H1 (cell line): ENCODE data around the gene SNRNP40. TPM values are rescaled to one million over a fixed set of nuclear protein-coding genes. Genes with fewer than 3 reads are reported as not detected.

Source experiments
- CTCF ChIA-PET: fragments of 300-600 bp; sonication (Branson Sonifier 250); formaldehyde crosslinking; loops from one replicate; lab custom pipeline; 2021; ENCODE audit not compliant: partially characterized antibody; lab: Charles Lee
- POLR2A ChIA-PET: fragments of 300-600 bp; sonication (Branson Sonifier 250); formaldehyde crosslinking; loops from one replicate; lab custom pipeline; 2021; ENCODE audit warnings: inconsistent platforms; ENCODE audit not compliant: partially characterized antibody; lab: Charles Lee
- DNase-seq, 2 experiments: peaks; one replicate each; pipeline versions ENCODE4 v3.0.0 to v3.0.0-alpha.2; 2010 to 2022; ENCODE audit warnings: low spot score in 2 of 2, low read depth in 1 of 2, mixed read lengths in 1 of 2
- FAIRE-seq: peaks from 2 replicates; lab custom pipeline; 2011; peaks lifted over from hg19 to GRCh38; lab: Jason Lieb, UNC
- H2AFZ ChIP-seq: 2 replicates; pipeline ENCODE4 v1.8.1; 2012; ENCODE audit warnings: low read length, inconsistent platforms
- H2AK5ac ChIP-seq: 2 replicates; pipeline ENCODE4 v1.6.1; 2013; ENCODE audit warnings: low read depth, low read length
- H2BK120ac ChIP-seq: replicated peaks from 2 replicates; pipeline ENCODE3; 2013; ENCODE audit warnings: low read depth, low read length, inconsistent platforms
- H2BK12ac ChIP-seq: 2 replicates; pipeline ENCODE4 v1.6.1; 2013; ENCODE audit warnings: low read depth, low read length
- H2BK15ac ChIP-seq: 2 replicates; pipeline ENCODE4 v1.6.1; 2013; ENCODE audit warnings: low read length
- H2BK20ac ChIP-seq: 2 replicates; pipeline ENCODE4 v1.6.1; 2013; ENCODE audit warnings: low read length
- H2BK5ac ChIP-seq: 2 replicates; pipeline ENCODE4 v1.6.1; 2013; ENCODE audit warnings: low read depth, low read length
- H3K14ac ChIP-seq: 2 replicates; pipeline ENCODE4 v1.6.1; 2013; ENCODE audit warnings: inconsistent platforms; ENCODE audit not compliant: insufficient read length
- H3K18ac ChIP-seq: 2 replicates; pipeline ENCODE4 v1.6.1; 2013; ENCODE audit warnings: low read length; ENCODE audit errors: extremely low read depth
- H3K23ac ChIP-seq: 2 replicates; pipeline ENCODE4 v1.6.1; 2013; ENCODE audit warnings: inconsistent platforms; ENCODE audit not compliant: insufficient read length
- H3K23me2 ChIP-seq: 2 replicates; pipeline ENCODE4 v1.6.1; 2013; ENCODE audit warnings: low read depth, low read length
- H3K27ac ChIP-seq: 2 replicates; pipeline ENCODE4 v1.6.1; 2011; ENCODE audit warnings: low read depth, low read length, inconsistent platforms
- H3K27me3 ChIP-seq, 4 experiments: replicated peaks in 1 of 4; 1 replicate in 1 of 4; 2 replicates in 3 of 4; pipeline versions ENCODE4 v1.6.1 to v1.8.1; 2011 to 2013; ENCODE audit warnings: low read length in 3 of 4, mild to moderate bottlenecking in 3 of 4, inconsistent platforms in 2 of 4, mixed read lengths in 2 of 4, moderate library complexity in 1 of 4; ENCODE audit not compliant: control insufficient read depth in 3 of 4, insufficient read depth in 3 of 4; ENCODE audit errors: extremely low read depth in 1 of 4
- H3K36me3 ChIP-seq, 4 experiments: 2 replicates each; pipeline versions ENCODE4 v1.6.1 to v1.8.1; 2011 to 2013; ENCODE audit warnings: mild to moderate bottlenecking in 4 of 4, low read length in 3 of 4, moderate library complexity in 2 of 4, control low read depth in 1 of 4, inconsistent platforms in 1 of 4; ENCODE audit not compliant: insufficient read depth in 4 of 4, control insufficient read depth in 2 of 4
- H3K4ac ChIP-seq: replicated peaks from 2 replicates; pipeline ENCODE3; 2013; ENCODE audit warnings: low read length, low read depth, mixed read lengths, inconsistent platforms; ENCODE audit not compliant: insufficient read length
- H3K4me1 ChIP-seq, 4 experiments: replicated peaks in 1 of 4; 1 replicate in 1 of 4; 2 replicates in 3 of 4; pipeline versions ENCODE4 v1.6.1 to v1.8.1; 2011 to 2013; ENCODE audit warnings: low read length in 3 of 4, inconsistent platforms in 2 of 4, mixed read lengths in 1 of 4; ENCODE audit not compliant: insufficient read depth in 4 of 4, control insufficient read depth in 3 of 4
- H3K4me2 ChIP-seq, 2 experiments: 2 replicates each; pipeline versions ENCODE4 v1.6.1 to v1.8.1; 2011 to 2013; ENCODE audit warnings: low read depth in 2 of 2, low read length in 2 of 2, control low read depth in 1 of 2, inconsistent platforms in 1 of 2, mild to moderate bottlenecking in 1 of 2; ENCODE audit not compliant: insufficient read depth in 1 of 2
- H3K4me3 ChIP-seq, 4 experiments: fragments of 200-600, 300-600 bp in 1 of 4; sonication (generic), shearing (Covaris generic), sonication (Bioruptor Twin) in 1 of 4; 2 replicates each; pipeline versions ENCODE4 v1.5.1 to v1.8.1; 2011 to 2016; ENCODE audit warnings: low read length in 4 of 4, low read depth in 3 of 4, control low read depth in 2 of 4, inconsistent platforms in 2 of 4, mild to moderate bottlenecking in 2 of 4, mixed read lengths in 1 of 4, moderate library complexity in 1 of 4; ENCODE audit not compliant: insufficient read depth in 2 of 4; ENCODE audit errors: extremely low read depth in 1 of 4
- H3K56ac ChIP-seq: replicated peaks from 2 replicates; pipeline ENCODE3; 2013; ENCODE audit warnings: low read depth, mild to moderate bottlenecking, mixed read lengths, low read length, inconsistent platforms; ENCODE audit not compliant: insufficient read length
- H3K79me1 ChIP-seq: 2 replicates; pipeline ENCODE4 v1.6.1; 2013; ENCODE audit warnings: low read depth, low read length, control low read depth
- H3K79me2 ChIP-seq, 2 experiments: 2 replicates each; pipeline versions ENCODE4 v1.6.1 to v1.8.1; 2012 to 2013; ENCODE audit warnings: low read length in 2 of 2, mild to moderate bottlenecking in 2 of 2, inconsistent platforms in 1 of 2; ENCODE audit not compliant: insufficient read depth in 2 of 2, control insufficient read depth in 1 of 2
- H3K9ac ChIP-seq, 4 experiments: replicated peaks in 1 of 4; 1 replicate in 1 of 4; 2 replicates in 3 of 4; pipeline versions ENCODE4 v1.6.1 to v1.8.1; 2011 to 2013; ENCODE audit warnings: low read depth in 3 of 4, low read length in 3 of 4, control low read depth in 2 of 4, mild to moderate bottlenecking in 2 of 4, moderate library complexity in 2 of 4, inconsistent platforms in 1 of 4; ENCODE audit errors: extremely low read depth in 1 of 4
- H3K9me3 ChIP-seq, 2 experiments: 2 replicates each; pipeline versions ENCODE4 v1.6.1 to v1.8.1; 2012 to 2013; ENCODE audit warnings: mild to moderate bottlenecking in 2 of 2, moderate library complexity in 2 of 2, control low read depth in 1 of 2, inconsistent platforms in 1 of 2, low read depth in 1 of 2, low read length in 1 of 2, mixed read lengths in 1 of 2; ENCODE audit not compliant: insufficient read depth in 2 of 2
- H4K20me1 ChIP-seq, 2 experiments: replicated peaks in 1 of 2; 2 replicates each; pipeline versions ENCODE3 to v1.8.1; 2011 to 2013; ENCODE audit warnings: inconsistent platforms in 2 of 2, low read length in 2 of 2, mild to moderate bottlenecking in 1 of 2; ENCODE audit not compliant: insufficient read depth in 2 of 2, control insufficient read depth in 1 of 2
- H4K5ac ChIP-seq: 2 replicates; pipeline ENCODE4 v1.6.1; 2013; ENCODE audit warnings: low read length, low read depth, mixed read lengths, inconsistent platforms; ENCODE audit not compliant: insufficient read length
- H4K8ac ChIP-seq: 2 replicates; pipeline ENCODE4 v1.8.0; 2013; ENCODE audit warnings: mild to moderate bottlenecking, moderate library complexity, low read length, inconsistent platforms; ENCODE audit not compliant: insufficient read depth; ENCODE audit errors: extremely low read depth
- H4K91ac ChIP-seq: replicated peaks from 2 replicates; pipeline ENCODE3; 2013; ENCODE audit warnings: low read length, mixed read lengths, inconsistent platforms; ENCODE audit not compliant: insufficient read length
- CBX5 ChIP-seq: fragments of 300-800, 300-1000 bp; sonication (generic); IDR thresholded peaks from 2 replicates; pipeline ENCODE4 v1.7.1; 2016; ENCODE audit warnings: antibody characterized with exemption, low read length, low read depth
- CTCF ChIP-seq, 3 experiments: IDR thresholded peaks; 1 replicate in 2 of 3; 2 replicates in 1 of 3; pipeline versions ENCODE4 v1.5.1 to v1.6.1; 2011; ENCODE audit warnings: low read length in 3 of 3, mild to moderate bottlenecking in 3 of 3, inconsistent platforms in 2 of 3, low read depth in 1 of 3, moderate library complexity in 1 of 3; ENCODE audit not compliant: insufficient read depth in 1 of 3; ENCODE audit errors: control extremely low read depth in 1 of 3
- KDM4A ChIP-seq: IDR thresholded peaks from one replicate; pipeline ENCODE4 v1.7.1; 2012; ENCODE audit warnings: low read depth, mild to moderate bottlenecking, moderate library complexity, low read length, inconsistent platforms; ENCODE audit not compliant: severe bottlenecking
- RFX5 ChIP-seq: IDR thresholded peaks from 2 replicates; pipeline ENCODE4 v1.6.1; 2011; ENCODE audit warnings: low read depth, low read length, improper control_type of control experiment, borderline replicate concordance
- USF2 ChIP-seq: IDR thresholded peaks from 2 replicates; pipeline ENCODE4 v1.6.1; 2011; ENCODE audit warnings: low read length, improper control_type of control experiment
- WGBS, 2 experiments: shearing (Covaris generic) in 1 of 2; methylation state at CpG; one replicate each; pipeline versions ENCODE4 v1.1.6 to v1.1.7; 2013 to 2015; ENCODE audit warnings: low lambda C conversion rate in 2 of 2, mixed read lengths in 2 of 2, inconsistent platforms in 1 of 2, low coverage in 1 of 2, missing lambda C conversion rate in 1 of 2; ENCODE audit not compliant: insufficient replicate concordance in 2 of 2, insufficient coverage in 1 of 2, insufficient read length in 1 of 2; ENCODE audit errors: extremely low coverage in 1 of 2, missing lambda C conversion rate in 1 of 2; 5-methylcytosine and 5-hydroxymethylcytosine counted together
- polyA plus RNA-seq, 7 experiments: library from polyadenylated mRNA; depleted of rRNA in 3 of 7; stranded (reverse) in 5 of 7; unstranded in 2 of 7; fragments of >200 nt in 5 of 7; fragments of 200-250 nt in 2 of 7; gene quantifications; 1 replicate in 5 of 7; 2 replicates in 1 of 7; 4 replicates in 1 of 7; pipeline versions ENCODE4 v1.2.1 to v1.2.3, GENCODE V29; 2011 to 2013; ENCODE audit warnings: missing spikeins in 2 of 7, mixed read lengths in 2 of 7
- total RNA-seq: library from RNA; stranded (reverse); fragmentation: NEBNext Ultra II Directional; extraction: Animal tissue kit (Norgen Biotek cat#: 25700); gene quantifications from 2 replicates; pipeline ENCODE4 v1.2.1, GENCODE V29; 2021

SNRNP40 gene
- total and polyA plus RNA-seq, 2 of the 8 experiments (the other 6 are each of a cell fraction or from before 2014, with no cell fraction given): 97.4 to 113 TPM

- H3K79me2 ChIP-seq: peaks cover 2 to 22% of the 10 kb centered on the region in 2 experiments; a peak in 3 of 4 replicates
Observed at GRCh38 chr1:31232689-31233088, 63.9 kb downstream of the SNRNP40 start.

More at GRCh38 chr1:31232689-31233088, 63.9 kb downstream of the SNRNP40 start:
- H3K27me3 ChIP-seq: no peaks in the 10 kb centered on the region
- no peak for DNase-seq
- no peak overlapping the region for H3K18ac ChIP-seq
- H2BK15ac ChIP-seq: no peak overlapping the region
- H3K27ac ChIP-seq: no peak overlapping the region
- H3K36me3 ChIP-seq: no peaks in the 10 kb centered on the region
- no peak overlapping the region for H3K4me2 ChIP-seq
- H2AFZ ChIP-seq: no peak overlapping the region
- H3K23me2 ChIP-seq: no peaks in the 10 kb centered on the region
- POLR2A ChIA-PET: no interaction called here
- H3K56ac ChIP-seq: no peak overlapping the region
- H3K4me1 ChIP-seq: peaks cover 0 to 3% (median 0%) of the 10 kb centered on the region in 4 experiments; a peak in 1 of 7 replicates
- no peak overlapping the region for H2BK12ac ChIP-seq
- 92% methylated on average over 2 of the region's 2 CpGs; no CpG with 5 or more reads in 1 of the 2 experiments for WGBS, 2 experiments
- TF ChIP-seq RFX5: no peak
- TF ChIP-seq KDM4A: no peak
- TF ChIP-seq CBX5: no peak
- no peak for TF ChIP-seq USF2
- no peak for TF ChIP-seq CTCF (IDR thresholded peaks at IDR 0.05; ENCODE audit: control extremely low read depth in 1 of 3, insufficient read depth in 1 of 3, low read depth in 1 of 3, low read length in 3 of 3)
- no peak overlapping the region for H4K91ac ChIP-seq
- CTCF ChIA-PET: interaction anchor here (0.6 to 11.8 kb wide), 4 partner anchors 13 to 128 kb away, joined by 3 to 146 read pairs (median 3); no protein-coding TSS in a partner anchor
- no peak overlapping the region for H4K8ac ChIP-seq
- H3K79me1 ChIP-seq: peaks cover 2% of the 10 kb centered on the region
- H4K5ac ChIP-seq: no peak overlapping the region
- no peak overlapping the region for H3K4ac ChIP-seq
- no peak overlapping the region for H3K14ac ChIP-seq
- no peak overlapping the region for H2BK120ac ChIP-seq
- peaks cover 2 to 13% of the 10 kb centered on the region in 2 experiments for H4K20me1 ChIP-seq
- no peak overlapping the region for H3K23ac ChIP-seq
- H3K9ac ChIP-seq: no peak overlapping the region
- H2BK20ac ChIP-seq: no peak overlapping the region
- no peak overlapping the region for H3K4me3 ChIP-seq
- no peak overlapping the region for H2BK5ac ChIP-seq
- FAIRE-seq: no peak
- no peaks in the 10 kb centered on the region for H3K9me3 ChIP-seq
- no peak overlapping the region for H2AK5ac ChIP-seq
